SK-N-SH treated with all-trans-retinoic acid at 6 μM for 48 hours (cell line): ENCODE data around the gene ARPIN.
"Not testable (repeated sequence)": the region's sequence is repeated elsewhere in the genome, so short reads cannot be mapped to it uniquely, and the experiment has no call there.

Source experiments
- ARNTL ChIP-seq: fragments of 450-650 bp; formaldehyde crosslinking; IDR thresholded peaks from 2 replicates; pipeline ENCODE4 v1.5.0; 2020; ENCODE audit warnings: low read depth, mild to moderate bottlenecking, moderate library complexity, borderline replicate concordance
- RARB ChIP-seq: fragments of 250-450 bp; sonication (Bioruptor Pico); IDR thresholded peaks from 2 replicates; pipeline ENCODE4 v1.8.0; 2021; ENCODE audit warnings: mild to moderate bottlenecking, moderate library complexity
- ZFP3 ChIP-seq: fragments of 250-450 bp; sonication (Bioruptor Pico); IDR thresholded peaks from 2 replicates; pipeline ENCODE4 v1.5.0; 2020; ENCODE audit warnings: mild to moderate bottlenecking, moderate library complexity

- not testable (repeated sequence) for TF ChIP-seq ARNTL, RARB, ZFP3 (CRISPR knock-in tag)
These were observed 27.6 kb downstream of the ARPIN start for GRCh38 chr15:89885179-89885578.
